ENCODE data around the gene PCLO.
"Not testable (repeated sequence)": the region's sequence is repeated elsewhere in the genome, so short reads cannot be mapped to it uniquely, and the experiment has no call there.

Gene PCLO

DNA sequence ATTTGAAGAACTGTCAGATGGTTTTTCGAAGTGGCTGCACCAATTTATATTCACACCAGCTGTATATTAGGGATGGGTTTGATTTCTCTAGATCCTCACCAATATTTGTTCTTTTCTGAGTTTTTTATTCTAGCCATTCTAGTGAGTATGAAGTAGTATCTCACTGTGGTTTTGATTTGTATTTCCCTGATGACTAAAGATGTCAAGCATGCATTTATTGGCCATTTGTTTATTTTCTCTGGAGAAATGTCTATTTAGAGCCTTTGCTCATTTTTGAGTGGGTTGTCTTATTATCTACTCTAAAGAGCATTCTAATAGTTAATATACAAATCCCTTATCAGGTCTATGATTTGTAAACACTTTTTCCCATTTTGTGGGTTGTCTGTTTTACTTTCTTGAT is 123.9 kb downstream of the PCLO start:
- no peak for DNase-seq

DNA sequence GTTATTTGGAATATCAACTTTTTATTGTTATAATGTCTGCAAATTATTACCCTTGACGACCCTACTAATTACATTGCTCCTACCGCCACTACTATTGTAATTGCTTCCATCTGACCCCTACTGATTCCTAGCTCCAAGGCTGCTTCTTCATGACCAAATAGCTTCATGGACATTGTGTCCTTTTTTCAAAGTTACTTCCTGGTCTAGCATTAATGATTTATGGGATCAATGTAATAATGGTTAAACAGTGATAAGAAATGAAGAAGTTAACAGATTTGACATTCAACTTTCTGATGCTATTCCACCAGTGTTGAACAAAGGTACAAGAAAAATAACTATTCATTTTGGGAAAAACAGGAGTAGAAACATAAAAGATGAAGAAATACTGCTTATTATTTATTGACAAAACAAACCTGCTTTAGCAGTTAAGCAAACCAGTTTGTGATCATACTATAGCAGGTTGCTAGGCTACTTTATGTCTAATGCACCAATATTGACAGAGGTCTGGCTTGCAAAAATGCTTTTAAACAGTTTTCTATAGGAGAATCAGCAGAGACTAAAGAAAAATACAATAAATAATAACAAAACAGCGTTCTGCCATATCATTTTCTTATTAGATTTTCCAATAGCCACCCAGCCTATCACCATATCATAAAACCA is 125.8 kb downstream of the PCLO start:
- no peak for DNase-seq

DNA sequence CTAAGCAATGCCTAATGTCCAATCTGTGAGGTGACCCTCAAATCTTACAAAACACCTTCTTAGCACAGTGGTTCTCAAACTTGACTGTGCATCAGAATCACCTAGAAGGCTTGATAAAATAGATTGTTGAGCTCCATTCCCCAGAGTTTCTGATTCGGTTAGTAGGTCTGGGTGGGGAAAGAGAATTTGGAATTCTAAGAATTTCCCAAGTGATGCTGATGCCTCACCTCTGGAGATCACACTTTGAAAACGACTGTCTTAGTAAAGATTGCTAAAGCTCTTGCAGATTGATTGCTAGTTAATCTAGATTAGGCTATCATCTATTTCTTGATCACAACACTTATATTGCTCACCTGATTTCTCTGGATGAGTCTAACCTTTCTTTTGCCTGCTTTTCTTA is 126.6 kb downstream of the PCLO start:
- DNase-seq, result no peak

DNA sequence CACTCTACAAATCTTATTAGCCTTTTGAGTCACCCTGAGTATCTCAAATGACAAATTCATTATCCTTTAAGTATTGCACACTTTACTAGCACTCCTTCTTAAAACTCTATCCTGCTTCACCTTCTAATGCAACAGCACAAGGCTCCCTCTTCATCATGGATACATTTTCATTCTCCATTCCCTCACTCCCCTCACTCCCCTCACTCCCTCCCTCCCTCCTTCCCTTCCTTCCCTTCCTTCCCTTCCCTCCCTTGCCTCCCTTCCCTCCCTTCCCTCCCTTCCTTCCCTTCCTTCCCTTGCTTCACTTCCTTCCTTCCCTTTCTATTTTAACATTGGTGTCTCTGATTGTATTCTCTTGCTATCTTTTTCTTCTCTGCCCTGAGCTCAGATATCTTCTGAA is 130.5 kb downstream of the PCLO start:
- no peak for DNase-seq

DNA sequence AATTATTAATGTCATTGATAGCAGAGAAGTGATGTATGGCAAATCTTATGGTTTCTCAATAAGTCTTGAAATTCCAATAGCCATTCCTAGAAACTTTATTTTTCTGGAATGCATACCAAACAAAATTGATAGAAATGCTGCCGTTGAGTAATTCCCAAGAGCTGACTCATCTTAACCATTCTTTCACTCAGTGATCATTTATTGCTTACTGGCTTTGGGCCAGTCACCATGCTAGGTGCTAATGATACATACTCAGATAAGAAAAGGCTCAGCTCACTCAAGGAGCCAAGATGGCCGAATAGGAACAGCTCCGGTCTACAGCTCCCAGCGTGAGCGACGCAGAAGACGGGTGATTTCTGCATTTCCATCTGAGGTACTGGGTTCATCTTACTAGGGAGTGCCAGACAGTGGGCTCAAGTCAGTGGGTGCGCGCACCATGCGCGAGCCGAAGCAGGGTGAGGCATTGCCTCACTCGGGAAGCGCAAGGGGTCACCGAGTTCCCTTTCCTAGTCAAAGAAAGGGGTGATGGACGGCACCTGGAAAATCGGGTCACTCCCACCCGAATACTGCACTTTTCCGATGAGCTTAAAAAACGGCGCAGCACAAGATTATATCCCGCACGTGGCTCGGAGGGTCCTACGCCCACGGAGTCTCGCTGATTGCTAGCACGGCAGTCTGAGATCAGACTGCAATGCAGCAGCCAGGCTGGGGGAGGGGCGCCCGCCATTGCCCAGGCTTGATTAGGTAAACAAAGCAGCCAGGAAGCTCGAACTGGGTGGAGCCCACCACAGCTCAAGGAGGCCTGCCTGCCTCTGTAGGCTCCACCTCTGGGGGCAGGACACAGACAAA is 138.6 kb downstream of the PCLO start:
- DNase-seq, result not testable (repeated sequence)

DNA sequence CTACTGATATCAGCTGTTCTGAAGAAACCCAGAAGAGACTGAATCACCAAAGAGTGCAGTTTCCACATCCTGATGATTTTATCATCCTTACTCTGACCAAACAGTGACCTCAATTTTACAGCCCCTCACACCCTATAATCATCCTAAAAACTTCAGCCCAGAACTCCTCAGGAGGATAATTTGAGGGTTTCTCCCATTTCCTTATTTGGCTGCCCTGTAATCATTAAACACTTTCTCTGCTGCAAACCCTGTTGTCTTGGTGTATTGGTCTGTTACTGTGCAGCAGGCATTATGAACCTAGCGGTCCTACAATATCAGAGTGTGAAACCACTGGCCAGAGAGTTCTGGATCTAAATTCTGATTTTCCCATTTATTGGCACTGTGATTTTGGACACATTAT is 141.7 kb downstream of the PCLO start:
- DNase-seq, result no peak

DNA sequence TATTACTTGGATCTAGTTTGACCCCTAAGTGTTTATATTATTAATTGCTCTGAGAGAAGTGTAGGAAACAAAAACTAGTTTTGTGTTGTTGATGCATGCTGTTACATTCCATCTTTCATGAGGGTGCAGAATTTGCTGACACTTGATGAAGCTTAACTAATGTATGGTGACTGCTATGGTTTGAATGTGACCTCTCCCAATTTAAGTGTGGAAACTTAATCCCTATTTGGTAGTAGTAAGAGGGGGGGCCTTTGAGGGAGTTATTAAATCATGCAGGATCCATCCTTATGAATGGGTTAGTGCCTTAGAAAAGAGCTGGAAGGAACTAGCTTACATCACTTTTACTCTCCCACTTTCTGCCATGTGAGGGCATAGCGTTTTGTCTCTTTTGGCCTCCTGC is 142.5 kb downstream of the PCLO start:
- no peak for DNase-seq

DNA sequence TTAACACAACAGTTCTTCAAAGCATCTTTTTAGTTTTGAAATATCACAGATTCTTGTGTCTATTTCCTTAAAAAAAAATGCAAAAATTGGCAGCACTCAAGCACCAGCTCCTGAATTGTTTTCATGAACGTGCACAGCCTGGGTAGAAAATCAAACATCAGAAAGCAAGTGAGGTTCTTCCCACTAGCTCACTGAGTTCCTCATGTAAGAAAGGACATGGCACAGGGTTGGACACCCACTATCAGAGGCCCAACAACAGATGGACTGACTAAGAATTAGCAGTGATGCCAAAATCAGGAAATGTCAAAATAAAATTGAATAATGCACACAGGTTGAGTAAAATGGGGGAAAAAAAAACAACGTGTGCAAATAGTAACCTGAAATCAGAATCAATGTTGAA is 146.8 kb downstream of the PCLO start:
- no peak for DNase-seq

DNA sequence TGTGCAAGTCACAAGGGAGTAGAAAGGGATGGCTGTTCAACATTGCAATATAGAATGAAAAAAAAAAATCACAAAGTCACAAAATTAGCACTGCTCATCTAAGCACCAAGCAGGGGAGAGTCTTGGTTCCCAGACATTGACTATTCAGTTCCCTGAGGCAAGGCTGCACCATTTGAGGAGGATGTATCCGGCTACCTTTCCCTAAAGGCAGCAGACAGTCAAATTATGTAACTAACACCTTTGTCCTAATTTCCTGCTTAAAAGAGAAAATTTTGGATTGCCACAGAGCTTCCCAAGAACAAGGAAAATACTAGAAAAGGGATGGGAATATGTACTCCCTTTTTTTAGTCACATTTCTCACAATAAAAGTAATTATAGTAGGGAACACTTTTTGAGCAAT is 148.1 kb downstream of the PCLO start:
- no peak for DNase-seq

DNA sequence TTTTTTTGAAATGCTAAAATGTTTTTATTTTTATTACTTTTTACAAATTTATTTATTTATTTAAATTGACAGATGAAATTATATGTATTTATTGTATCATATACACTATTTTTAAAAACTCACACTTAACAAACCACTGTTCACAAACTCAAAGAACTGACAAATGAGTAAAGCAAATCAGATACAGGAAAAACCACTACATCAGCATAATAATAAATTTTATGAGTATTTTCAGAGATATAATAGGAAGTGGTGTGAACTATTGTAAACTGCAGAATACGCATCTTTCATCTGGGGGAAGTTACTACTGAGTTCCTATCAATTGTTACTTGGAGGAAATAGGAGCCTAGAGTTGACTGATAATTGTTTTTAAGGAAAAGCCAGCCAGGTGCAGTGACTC is 150.7 kb downstream of the PCLO start:
- no peak for DNase-seq

DNA sequence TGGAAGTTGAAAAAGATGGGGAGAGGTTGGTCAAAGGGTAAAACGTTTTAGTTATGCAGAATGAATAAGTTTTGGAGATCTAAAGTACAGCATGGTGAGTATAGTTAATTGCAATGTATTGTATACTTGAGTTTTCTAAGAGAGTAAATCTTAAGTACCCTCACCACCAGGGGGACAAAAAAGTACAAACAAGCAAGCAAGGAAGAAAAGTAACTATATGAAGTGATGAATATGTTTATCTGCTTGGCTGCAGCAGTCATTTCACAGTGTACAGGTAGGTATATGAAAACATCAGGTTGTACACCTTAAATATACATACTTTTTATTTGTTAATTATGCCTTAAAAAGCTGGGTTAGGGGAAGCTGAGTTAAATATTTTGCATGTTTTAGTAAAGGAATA is 157.3 kb downstream of the PCLO start:
- DNase-seq, result no peak

DNA sequence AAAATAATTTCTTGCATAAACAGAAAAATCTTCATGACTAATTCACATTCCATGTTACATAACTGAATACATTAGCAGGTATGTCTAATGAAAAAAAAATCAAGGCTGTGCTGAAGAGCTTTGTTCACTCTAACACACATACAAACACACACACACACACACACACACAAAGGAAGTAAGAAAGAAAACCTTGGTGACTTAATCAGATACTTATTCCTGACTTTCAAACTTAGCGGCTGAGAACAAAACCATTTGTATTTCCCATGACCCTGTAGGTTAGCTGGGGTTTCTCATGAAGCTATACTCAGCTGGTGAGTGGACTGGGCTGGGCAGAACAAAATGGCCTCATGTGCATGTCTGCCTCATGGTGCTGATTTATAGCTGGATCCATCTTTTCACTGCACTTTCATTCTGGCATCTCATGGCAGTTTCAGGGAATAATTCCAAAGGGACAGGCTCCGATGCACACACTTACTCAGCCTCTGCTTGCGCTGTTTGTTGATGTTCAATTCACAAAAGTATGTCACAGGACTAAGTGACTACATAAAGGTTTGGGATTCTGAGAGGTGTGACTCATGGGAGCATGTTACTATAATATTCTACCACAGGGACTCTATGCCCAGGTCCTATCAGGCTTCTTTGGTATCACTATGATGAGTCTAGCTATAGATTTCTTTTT is 161.2 kb downstream of the PCLO start:
- no peak for DNase-seq

DNA sequence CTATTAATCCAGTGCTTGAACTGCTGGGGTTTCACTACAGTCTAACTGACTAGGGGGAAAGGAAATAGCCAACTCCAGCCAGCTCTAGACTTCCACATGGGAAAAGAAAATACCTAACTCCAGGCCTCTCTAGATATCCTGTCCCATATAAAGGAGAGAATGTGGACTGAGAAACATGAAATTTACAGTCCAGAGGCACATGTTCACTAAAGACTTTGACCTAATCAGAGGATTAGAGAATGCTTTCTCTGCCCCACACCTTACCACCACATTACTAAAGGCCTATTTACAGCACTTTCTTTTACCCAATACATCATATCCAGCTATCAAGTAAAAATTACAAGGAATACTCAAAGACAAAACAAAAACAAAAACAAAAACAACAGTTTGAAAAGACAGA is 164.2 kb downstream of the PCLO start:
- DNase-seq, result no peak

DNA sequence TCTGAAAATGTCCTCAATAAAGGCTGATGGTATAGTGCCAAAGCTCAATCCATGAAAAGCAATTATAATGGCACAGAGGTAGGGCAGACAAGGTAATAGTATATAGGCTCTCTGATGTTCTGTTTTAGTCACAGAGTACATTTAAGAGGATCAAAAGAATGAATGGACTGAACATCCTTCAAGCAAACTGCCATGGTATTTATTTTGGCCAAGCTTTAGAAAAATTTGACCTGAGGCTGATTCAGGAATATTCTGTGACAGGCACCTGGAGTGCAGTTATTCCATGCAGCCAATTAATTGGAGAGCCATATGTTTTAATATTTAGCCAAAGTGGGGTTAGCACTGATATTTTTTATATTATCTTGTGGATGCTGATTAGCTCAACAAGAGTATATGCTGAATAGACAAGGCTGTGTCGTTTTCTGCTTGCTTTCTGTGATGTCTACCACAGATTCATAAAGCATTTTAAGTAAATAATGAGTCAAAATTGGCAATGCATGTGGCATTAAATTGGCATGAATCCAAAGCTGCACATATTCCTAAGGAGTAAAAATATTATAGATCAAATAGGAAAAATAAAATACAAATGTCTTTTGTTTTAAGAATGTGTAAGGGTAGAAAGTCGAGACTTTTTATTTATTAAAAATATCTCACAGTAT is 177.4 kb downstream of the PCLO start:
- no peak for DNase-seq

DNA sequence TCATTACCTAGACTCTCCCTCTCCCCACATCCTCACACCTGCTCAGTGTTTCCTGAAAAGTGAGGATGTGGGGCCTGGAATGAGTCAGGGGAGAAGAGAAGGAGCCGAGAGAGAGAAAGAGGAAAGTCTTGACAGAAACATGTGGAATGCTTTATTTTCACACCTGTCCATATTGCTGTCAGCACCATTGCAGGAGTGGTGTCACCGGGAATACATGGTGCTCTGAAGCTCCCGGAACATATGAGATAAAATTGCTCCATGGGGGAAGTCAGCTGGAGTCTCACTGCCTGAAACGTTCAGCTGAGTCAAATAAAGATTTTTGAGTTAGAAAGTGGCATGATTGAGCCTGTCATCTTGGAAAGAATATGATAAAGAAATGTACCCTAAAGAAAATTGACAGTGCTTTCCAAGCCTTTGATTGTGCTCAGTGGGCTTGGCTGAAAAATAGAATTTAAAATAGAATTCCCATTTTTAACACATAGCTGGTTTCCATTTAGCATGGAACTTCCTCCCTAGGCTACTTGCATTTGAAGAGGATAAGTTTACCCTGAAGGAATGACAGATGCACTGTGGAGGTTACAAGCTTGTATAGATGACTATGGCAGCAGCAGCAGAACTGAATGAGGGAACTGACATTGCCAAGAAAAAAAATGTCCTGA is 182.4 kb downstream of the PCLO start:
- no peak for DNase-seq

DNA sequence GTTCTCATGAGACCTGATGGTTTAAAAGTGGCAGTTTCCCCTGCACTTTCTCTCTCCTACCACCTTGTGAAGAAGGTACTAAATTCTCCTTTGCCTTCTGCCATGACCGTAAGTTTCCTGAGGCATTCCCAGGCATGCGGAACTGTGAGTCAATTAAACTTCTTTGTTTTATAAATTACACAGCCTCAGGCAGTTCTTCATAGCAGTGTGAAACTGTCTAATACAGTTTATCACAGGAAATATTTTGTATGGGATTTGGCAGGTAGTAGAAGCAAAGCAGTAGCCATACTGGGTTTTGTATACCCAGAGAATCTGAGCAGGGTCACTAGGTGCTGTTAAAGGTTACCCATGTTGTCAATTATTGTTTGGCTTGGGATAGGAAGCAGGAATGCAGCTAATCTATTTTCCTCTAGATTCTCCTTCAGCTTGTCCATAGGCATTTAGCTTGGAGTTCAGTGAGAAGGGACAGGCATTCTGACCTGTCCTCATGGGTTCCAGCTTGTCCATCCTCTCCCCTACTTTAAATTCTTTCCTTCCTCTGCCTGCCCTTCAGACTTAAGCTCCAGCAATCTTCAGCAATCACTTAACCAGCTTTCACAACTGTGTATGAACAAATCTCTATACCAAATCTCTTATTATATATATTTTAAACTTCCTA is 186.7 kb downstream of the PCLO start:
- DNase-seq, result no peak

DNA sequence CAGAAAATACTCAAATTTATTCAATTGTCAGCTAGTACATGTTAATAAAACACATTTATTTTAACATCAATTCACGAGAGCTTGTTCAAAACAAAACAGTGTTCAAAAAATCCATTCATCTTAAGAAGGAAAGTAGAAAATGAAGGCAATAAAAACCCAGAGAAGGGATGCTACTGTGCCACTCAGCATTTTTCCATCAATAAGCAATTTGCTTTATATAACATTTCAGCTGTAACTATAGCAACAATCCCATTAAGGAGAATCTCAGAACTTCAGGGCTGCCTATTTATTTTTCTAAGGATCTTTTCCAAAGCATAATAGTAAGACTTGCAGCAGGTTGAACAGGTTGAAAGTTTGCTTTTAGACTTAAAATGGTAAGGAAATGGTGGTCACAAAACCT is 190.5 kb downstream of the PCLO start:
- no peak for DNase-seq

DNA sequence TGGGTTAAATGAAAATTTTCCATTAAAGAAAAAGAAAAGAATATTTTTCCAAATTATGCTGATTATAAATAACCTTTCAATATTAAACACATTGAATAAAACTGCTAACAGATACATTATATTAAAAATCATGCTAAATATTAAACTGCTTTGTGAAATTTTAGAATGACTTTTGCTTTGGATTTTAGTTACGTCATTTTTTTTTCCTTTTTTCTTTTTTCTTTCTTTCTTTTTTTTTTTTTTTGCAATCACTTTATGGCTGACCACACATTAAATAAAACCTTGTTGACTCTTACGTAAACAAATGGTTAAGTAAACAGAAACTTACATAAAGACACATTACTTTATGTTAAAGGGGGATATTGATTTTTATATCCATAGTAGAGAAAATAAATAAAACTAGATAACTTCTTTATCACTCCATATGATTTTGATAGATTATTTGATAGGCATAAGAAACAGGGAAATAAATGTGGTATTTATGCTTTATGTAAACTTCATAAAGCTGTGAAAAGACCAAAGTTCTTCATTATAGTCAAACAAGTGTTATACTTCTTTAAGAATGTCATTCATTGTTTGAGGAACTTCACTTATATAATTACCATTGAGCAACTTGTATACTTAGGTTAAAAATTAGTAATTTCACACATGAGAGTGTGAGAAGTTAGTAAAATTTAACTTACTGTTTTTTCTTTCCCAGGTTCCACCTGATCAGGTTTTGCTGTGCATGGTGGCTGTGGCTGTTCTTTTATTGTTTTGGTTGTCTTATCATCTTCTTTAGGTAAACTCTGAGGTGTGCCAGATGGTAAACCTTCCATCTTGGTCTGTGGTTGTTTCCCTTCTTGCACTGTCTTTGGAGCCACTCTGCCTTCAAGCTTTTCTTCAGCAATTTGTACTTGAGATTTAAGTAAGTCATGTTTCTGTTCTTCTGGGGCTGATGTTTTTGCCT is 197.3 kb downstream of the PCLO start:
- no peak for DNase-seq

DNA sequence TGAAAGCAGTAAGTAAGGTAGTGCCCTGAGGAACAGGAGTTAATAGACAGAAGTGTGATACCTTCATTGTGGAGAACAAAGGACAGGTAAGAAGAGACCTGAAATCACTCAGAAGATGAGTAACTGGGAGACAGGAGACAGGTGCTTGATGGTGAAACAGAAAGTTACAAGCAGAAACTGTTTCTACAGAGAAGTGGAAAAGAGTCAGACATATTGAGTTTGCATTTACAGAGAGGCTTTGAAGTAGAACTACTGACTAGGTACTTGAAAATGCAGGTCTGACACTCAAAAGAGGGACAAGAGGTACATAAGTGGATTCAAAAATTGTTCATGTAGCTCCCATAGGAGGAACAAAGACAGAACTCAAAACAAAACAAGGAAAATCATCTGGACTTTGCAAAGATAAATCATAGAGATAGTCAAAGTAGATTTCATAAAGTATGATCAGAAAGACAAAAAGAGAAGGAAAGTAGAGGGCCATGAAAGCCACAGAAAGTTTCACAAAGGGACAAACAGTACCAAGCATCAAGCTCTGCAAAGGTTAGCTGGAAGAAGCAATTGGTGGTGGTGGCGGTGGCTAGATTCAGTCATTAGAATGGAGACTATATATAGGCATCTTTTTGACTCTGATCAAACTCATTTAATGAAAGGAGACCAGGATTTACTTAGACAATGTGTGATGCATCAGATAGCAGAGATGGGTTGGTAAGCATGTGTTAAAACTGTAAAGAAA is 198.4 kb downstream of the PCLO start:
- DNase-seq, result no peak

DNA sequence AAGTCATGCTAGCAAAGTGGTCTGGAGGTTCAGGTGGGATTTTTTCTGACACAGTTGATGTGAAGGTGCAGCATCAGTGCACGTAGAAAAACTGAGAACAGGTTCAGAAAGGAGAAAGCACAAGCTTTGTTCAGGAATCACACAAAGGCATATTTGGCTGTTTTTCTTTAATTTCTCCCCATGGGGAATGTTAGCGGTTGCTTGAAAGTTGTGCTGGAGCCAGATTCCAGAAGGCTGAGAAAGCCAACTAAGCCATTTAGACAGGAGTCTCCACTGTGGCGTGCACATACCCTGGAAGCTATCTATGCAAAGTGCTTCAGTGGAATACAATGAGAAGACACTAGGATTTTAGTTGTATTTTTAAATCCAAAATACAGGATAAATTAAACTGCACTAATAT is 201.4 kb downstream of the PCLO start:
- DNase-seq, result no peak

DNA sequence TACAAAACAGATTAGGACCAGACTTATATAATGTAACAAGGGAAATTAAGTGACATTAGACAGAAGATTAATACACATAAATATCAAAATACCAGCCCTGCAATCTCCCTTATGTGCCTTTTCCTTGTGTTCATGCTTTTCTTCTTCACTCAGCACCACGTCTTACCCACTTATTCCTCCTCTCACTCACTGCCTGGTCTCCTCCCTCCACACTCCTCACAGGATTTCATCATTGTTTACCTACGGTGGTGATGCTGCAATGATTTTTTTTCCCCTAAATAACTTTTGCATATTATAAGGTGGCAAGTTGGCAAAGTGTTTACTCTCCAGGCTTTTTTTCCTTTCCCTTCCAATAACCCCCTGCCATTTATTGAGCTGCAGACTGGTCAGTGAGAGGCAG is 203.2 kb downstream of the PCLO start:
- no peak for DNase-seq
